HG02870 (cell line): ENCODE results near the gene NSFL1C.
"Not testable (repeated sequence)": the region's sequence is repeated elsewhere in the genome, so short reads cannot be mapped to it uniquely, and the experiment has no call there.

ENCODE experiments used
- ATAC-seq: cut with Tn5 transposase; IDR thresholded peaks from one replicate; pipeline ENCODE4 v1.9.1; 2021; ENCODE audit warnings: mild to moderate bottlenecking, moderate library complexity; ENCODE audit not compliant: unreplicated experiment

The NSFL1C gene

GRCh38 chr20:1427457-1428054 is 39.1 kb downstream of the NSFL1C start:
- ATAC-seq = no peak

- no peak for ATAC-seq
These were observed 40.3 kb downstream of the NSFL1C start for GRCh38 chr20:1426231-1426849.

GRCh38 chr20:1424336-1424735 is 42.3 kb downstream of the NSFL1C start:
- no peak for ATAC-seq

- no peak for ATAC-seq
These were observed 43.0 kb downstream of the NSFL1C start for GRCh38 chr20:1423625-1424106.

GRCh38 chr20:1423206-1423605 is 43.4 kb downstream of the NSFL1C start:
- ATAC-seq = no peak

GRCh38 chr20:1422753-1423152 is 43.9 kb downstream of the NSFL1C start:
- no peak for ATAC-seq

GRCh38 chr20:1420066-1420465 is 46.6 kb downstream of the NSFL1C start:
- no peak for ATAC-seq

- no peak for ATAC-seq
These were observed 48.3 kb downstream of the NSFL1C start for GRCh38 chr20:1418350-1418749.

- no peak for ATAC-seq
These were observed 48.9 kb downstream of the NSFL1C start for GRCh38 chr20:1417790-1418189.

GRCh38 chr20:1417273-1417672 is 49.4 kb downstream of the NSFL1C start:
- ATAC-seq = no peak

- no peak for ATAC-seq
These were observed 50.8 kb downstream of the NSFL1C start for GRCh38 chr20:1415667-1416468.

- no peak for ATAC-seq
These were observed 51.7 kb downstream of the NSFL1C start for GRCh38 chr20:1414982-1415381.

GRCh38 chr20:1405801-1406200 is 60.8 kb downstream of the NSFL1C start:
- ATAC-seq = no peak

GRCh38 chr20:1403624-1404023 is 63.0 kb downstream of the NSFL1C start:
- ATAC-seq = no peak

- ATAC-seq = no peak
These were observed 64.5 kb downstream of the NSFL1C start for GRCh38 chr20:1402149-1402548.

GRCh38 chr20:1401451-1401907 is 65.2 kb downstream of the NSFL1C start:
- ATAC-seq = no peak

- not testable (repeated sequence) for ATAC-seq
These were observed 66.8 kb downstream of the NSFL1C start for GRCh38 chr20:1399678-1400366.

GRCh38 chr20:1398185-1398584 is 68.5 kb downstream of the NSFL1C start:
- ATAC-seq = not testable (repeated sequence)

GRCh38 chr20:1397710-1398109 is 68.9 kb downstream of the NSFL1C start:
- ATAC-seq = no peak

GRCh38 chr20:1396702-1397101 is 69.9 kb downstream of the NSFL1C start:
- ATAC-seq = no peak

- ATAC-seq = no peak
These were observed 70.4 kb downstream of the NSFL1C start for GRCh38 chr20:1396264-1396663.
